NCI-H446 treated with DMSO at 0.1 percent for 48 hours (cell line): ENCODE measurements around the gene SMOC2.
"Not testable (repeated sequence)": the region's sequence is repeated elsewhere in the genome, so short reads cannot be mapped to it uniquely, and the experiment has no call there.

Experiments
- DNase-seq: peaks from one replicate; lab custom pipeline; 2025; lab: John Stamatoyannopoulos, UW

The SMOC2 gene

DNA sequence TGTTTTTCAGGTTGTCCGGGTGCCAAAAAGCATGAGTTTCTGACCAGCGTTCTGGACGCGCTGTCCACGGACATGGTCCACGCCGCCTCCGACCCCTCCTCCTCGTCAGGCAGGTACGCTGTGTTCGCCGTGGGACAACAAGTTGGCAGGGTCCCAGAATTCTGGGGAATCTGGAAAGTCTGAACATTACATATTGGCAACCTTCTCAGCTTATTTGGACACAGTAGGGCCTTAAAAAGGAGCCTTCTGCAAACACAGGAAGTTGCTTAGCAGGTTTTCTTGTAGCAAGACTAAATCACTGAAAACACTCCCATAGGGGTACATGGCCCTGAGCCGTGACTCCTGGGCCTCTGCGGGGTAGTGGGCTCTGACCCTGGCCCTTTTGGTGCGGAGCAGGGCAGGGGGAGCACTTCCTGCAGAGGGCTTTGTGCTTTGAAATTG, 209.7 kb downstream of the SMOC2 start:
- no peak for DNase-seq

DNA sequence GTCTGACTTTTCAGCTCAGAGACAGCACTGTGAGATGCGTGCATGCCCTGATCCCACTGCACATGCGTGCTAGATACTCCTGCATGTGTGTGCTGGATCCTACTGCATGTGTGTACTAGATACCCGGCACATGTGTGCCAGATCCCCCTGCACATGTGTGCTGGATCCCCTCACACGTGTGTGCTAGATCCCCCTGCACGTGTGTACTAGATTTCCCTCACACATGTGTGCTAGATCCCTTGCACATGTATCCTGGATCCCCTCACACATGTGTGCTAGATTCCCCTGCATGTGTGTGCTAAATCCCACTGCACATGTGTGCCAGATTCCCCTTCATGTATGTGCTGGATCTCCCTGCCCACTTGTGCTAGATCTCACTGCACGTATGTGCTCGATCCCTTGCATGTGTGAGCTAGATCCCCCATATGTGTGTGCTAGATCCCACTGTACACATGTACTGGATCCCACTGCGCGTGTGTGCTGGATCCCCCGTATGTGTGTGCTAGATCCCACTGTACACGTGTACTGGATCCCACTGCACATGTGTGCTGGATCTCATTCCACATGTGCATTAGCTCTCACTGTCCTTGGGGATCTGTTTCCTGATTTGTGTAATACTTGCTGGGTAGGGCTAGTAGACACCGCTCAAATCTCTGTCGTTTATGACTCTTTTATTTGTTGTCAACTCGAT, 214.6 kb downstream of the SMOC2 start:
- DNase-seq = no peak

DNA sequence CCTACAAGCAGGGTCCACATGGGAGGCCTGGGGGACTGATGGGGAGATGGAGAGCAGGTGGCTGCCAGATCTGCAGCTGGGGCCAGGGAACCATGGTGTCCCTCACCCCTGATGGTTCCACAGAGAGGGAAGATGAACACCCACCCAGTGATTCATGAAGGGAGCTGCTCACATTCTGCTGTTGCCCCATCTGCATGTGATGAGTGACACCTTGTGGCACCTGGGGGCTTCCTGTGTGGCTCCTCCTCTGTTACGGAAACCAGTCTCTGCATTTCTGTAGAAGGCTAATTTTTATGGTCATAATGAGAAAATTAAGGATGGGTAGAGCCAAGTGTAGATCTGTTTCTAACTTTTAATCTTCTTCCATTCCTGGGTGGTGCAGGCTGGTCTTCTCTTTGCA, 217.1 kb downstream of the SMOC2 start:
- DNase-seq = no peak

DNA sequence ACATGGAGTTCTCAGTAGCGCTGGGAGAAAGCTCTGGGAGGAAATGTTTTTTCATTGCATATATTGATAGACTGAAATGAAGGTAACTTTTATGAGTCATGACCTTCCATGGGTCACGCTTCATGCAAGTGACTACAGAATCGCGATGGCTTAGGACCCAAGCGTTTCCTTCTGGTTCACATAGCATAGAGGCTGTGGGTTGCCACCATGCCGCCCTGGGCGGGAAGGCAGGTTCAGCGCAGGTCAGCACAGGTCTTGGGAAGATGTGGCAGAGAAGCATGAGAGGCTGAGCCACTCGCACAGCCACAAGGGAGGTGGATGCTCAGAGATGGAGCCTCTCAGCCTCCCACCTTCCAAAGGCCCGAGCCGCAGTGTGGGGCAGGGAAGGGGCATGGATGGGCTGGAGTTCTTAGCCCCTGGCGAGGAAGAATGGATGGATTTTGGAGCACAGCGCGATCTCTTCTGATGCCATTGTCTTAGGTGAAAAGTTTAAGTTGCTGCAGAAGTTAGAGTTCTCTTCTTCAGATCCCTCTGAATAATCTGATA, 219.5 kb downstream of the SMOC2 start:
- no peak for DNase-seq

DNA sequence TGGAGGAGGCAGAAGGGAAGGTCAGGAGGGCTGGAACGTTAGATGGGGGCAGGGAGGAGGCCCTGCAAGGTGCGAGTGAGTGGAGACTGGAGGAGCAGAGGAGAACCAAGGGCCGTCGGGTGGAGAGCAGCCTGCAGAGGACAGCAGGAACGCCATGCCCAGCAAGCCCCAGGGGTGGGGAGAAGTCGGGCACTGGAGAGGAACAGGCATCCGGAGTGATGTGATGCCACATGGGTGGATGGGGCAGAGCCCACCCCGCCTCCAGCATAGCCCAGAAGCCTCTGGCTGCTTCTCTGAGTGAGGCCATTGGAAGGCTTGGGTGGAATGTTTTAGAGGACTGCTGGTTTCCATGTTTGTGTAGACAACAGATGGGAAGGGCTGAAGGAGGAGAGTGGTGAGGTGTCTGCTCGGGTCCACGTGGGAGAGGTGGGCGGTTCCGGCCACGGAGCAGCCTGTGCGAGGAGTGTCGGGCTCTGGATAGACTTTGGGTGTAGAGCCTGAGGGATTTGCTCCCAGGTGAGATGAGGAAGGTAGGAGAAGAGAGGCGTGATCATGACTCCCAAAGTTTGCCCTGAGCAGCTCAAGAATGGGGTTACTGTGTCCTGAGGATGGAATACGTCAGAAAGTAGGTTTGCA, 221.4 kb downstream of the SMOC2 start:
- DNase-seq = no peak

- no peak for DNase-seq
Measured at GRCh38 chr6:168663041-168663440, 222.1 kb downstream of the SMOC2 start.

DNA sequence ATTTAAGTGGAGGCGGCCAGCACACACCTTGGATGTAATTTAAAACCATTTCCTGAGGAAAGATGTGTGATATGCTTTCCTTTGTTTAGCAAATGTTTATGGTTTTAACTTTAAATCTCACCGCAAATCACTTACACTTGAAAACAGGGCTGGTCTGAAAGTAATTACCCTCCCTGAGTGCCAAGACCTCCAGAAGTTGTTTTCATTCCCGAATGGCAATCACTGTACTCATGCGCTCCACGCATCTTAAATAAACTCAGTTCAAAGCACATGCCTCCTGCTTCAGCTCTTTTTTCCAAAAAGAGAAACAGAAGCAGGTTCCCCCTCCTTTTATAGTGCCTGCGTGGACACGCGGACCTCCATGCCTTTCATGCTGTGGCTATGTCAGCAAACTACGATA, 224.0 kb downstream of the SMOC2 start:
- no peak for DNase-seq

- DNase-seq = no peak
Measured at GRCh38 chr6:168666170-168666569, 225.2 kb downstream of the SMOC2 start.

- no peak for DNase-seq
Measured at GRCh38 chr6:168666699-168667427, 225.9 kb downstream of the SMOC2 start.

GRCh38 chr6:168667428-168667805, 226.4 kb downstream of the SMOC2 start:
- DNase-seq = no peak

- no peak for DNase-seq
Measured at GRCh38 chr6:168670401-168670985, 229.5 kb downstream of the SMOC2 start.

- DNase-seq = no peak
Measured at GRCh38 chr6:168671028-168671862, 230.3 kb downstream of the SMOC2 start.

DNA sequence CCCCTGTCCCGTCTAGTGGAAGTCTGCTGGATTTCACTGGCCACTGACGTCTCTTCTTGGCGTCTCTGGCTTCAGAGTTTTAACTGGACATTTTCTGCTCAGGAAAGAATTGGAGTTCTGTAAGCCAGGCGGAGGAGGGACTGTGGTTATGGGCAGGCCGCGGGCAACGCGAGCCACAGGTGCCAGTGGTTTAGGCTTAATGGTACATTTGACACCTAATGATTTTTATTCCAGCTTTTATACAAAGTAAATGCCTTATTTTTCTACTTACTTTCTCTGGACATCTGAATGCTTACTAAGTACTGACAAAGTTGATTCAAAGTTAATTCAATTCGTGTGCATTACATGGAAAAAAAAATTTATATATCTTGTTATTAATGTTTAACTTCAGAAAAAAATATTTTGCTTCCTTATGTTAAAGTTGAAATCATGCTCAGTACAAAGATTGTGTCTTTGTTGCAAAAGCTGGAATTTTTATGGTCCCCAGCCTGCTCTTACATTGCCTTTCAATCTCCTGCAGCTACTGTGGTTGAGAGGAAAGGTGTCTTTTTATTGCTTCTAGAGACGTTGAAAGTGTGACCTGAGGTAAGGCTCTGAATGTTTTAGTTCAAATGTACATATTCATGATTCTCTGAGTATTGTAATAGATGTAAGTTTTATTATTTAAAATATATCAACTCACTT, 231.0 kb downstream of the SMOC2 start:
- DNase-seq = no peak

DNA sequence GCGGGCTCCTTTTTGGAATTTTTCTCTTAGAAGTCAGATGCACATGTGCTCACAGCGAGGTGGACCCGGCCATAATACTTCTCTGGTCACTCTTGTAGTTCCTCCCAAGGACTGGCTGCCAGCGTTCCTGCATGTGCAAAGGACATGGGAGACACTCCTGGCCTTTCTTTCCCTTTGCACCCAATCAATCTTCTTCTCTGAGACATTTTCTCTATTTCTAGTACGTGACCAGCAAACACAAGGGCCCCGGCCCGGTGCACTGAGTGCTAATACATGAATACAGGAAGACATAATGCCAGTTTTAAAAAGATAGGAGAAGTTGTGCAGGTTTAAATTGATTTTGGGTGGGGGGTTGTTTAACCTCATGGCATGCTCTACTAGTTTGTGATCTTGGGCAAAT, 233.6 kb downstream of the SMOC2 start:
- no peak for DNase-seq

DNA sequence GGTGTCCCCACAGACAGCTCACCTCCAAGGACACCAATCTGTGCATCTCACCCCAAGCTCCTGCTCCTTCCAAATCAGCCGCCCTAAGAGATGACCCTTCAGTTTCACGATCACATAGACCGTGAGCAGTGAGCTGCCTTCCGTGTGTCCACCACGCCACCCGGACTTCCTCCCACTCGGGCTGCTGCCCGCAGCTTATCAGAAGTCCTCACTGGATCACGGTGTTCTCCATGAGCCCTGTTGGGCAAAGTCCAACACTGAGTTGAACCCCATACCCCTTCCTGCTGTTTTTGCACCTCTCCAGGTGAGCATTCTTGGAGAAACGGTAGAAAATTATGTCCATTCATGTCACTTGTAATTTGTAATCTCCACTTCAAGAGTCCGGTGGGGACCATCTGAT, 234.4 kb downstream of the SMOC2 start:
- DNase-seq = no peak

- no peak for DNase-seq
Measured at GRCh38 chr6:168675933-168676551, 235.1 kb downstream of the SMOC2 start.

DNA sequence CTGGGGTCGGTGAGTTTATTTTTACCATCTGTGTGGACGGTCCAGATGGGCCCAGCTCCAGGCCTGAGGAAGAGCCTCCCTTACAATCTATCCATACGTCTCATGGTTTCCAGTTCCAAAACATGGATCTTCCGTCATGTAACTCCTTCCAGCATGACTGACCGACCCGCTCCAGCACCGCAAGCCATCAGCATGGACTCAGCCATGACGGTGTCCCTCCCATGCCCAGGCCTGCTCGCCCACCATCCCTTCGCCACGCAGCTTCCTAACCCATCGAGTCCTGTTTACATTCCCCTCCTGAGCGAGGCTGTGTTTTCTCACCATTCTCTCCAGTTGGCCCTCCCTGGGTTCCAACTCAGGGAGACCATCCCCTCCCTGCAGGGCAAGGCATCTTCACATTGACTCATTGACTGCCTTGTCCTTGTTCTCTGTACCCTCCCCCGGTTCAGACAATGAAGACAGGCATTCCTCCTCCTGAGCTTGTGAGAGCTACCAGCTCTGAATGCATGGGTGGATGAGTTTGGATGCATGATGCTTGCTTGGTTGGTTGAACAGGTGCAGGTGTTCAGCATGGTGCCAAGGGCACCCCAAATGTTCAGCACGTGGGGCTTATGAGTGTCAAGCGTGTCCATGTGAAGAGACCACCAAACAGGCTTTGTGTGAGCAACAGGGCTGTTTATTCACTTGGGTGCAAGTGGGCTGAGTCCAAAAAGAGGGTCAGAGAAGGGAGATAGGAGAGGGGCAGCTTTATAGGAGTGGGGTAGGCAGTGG, 235.8 kb downstream of the SMOC2 start:
- DNase-seq = no peak

DNA sequence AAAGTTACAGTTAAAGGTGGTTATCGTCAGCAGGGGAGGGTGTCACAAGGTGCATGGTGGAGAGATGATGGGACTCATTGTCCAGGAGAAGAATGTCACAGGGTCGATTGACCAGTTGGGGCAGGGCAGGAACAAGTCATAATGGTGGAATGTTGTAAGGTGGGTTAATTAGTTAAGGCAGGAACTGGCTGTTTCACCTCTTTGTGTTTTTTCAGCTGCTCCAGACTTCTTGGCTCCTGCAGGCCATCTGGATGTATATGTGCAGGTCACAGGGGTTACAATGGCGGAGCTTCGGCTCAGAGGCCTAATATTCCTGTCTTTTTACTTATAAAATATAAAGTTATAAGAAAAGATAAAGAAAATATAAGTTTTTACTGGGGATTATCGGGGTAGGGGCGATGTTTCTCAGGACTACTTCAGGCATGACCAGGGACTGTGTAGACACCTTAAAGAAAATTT, 236.4 kb downstream of the SMOC2 start:
- not testable (repeated sequence) for DNase-seq

GRCh38 chr6:168678077-168678476, 237.1 kb downstream of the SMOC2 start:
- DNase-seq = no peak

GRCh38 chr6:168678588-168678987, 237.6 kb downstream of the SMOC2 start:
- no peak for DNase-seq
